Superior temporal gyrus (tissue), 1 donor: Measurements from ENCODE around the gene ZNF611.
"Not testable (repeated sequence)": the region's sequence is repeated elsewhere in the genome, so short reads cannot be mapped to it uniquely, and the experiment has no call there.

ENCODE experiments used
- DNase-seq: peaks from one replicate; pipeline ENCODE4 v3.0.0-alpha.2; 2016; ENCODE audit errors: extremely low spot score

Gene ZNF611

DNA sequence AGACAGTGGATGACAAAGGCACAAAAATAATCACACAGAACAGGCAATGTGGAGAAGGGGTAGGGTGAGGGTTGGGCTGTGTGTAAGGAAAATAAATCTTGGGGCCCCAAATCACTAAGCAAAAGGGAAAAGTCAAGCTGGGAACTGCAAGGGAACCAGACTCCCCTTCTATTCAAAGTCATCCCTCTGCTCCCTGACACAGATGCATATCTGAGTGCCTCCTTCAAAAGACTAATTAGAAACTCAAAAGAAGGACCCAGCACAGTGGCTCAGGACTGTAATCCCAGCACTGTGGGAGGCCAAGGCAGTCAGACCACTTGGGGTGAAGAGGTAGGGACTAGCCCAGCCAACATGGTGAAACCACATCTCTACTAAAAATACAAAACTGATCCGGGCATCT, 18.3 kb downstream of the ZNF611 start:
- DNase-seq: no peak

DNA sequence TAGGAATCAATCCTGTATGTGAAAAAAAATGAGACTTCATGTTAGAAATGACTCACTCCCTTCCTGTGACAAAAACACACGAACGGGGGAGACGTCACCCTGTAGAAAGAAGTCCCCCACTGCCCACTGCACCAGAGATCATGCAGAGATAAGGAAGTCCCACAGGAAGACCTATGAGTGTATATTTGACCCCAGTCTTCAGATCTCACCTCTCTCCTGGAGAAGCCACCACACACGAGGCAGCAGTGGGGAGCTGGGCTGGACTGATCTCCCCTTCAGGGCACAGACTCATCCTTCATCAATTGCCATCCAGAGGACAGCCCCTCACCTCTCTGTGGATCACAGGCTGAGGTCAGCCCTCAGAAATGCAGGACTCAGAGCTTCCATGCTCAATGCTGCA, 18.9 kb downstream of the ZNF611 start:
- not testable (repeated sequence) for DNase-seq

DNA sequence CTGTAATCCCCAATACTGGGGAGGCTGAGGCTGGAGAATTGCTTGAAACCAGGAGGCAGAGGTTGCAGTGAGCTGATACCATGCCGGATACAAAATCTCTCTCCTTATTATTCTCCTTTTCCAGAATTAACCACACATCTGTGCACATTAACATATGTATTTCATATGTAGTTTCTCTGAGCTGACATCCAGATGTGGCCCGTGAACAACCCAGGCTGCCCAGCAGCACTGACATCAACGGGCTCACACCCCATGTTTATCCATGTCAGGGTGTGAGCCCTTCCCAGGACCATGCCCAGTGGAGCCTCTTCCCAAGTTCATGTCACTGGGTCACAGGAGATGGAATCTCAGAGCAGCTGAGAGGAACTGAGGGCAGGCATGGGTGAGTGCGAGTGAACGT, 19.5 kb downstream of the ZNF611 start:
- DNase-seq: not testable (repeated sequence)

DNA sequence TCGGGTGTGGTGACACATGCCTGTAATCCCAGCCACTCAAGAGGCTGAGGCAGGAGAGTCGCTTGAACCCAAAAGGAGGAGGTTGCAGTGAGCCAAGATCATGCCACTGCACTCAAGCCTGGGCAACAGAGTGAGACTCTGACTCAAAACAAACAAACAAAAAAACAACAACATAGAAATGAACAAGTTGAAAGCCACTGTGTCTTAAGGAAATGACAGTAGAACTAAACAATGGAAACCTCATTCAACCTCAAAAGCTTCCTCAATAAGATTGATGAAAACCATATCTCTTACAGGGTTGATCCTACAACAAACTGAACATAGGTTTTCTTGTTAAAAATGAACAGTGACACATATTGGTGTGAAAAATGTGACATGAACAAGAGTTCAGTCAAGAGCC, 21.8 kb downstream of the ZNF611 start:
- not testable (repeated sequence) for DNase-seq

DNA sequence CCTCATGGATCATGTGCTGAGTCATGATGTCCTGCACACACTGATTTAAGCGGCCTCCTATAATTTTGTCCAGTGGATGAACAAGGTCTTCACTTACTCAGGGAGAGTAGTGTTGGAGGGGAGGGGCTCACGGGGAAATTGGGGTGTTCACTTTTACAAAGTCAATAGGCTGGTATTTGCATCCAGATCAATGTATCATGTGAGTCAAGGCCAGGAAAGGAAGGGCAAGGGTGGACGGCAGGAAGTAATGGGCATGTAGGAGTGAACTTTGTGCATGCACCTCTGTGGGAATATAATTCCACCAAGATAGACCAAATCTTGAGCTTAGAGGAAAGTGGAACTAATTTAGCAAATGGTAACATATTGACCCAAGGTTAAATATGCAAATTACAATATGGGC, 23.2 kb downstream of the ZNF611 start:
- DNase-seq: not testable (repeated sequence)

DNA sequence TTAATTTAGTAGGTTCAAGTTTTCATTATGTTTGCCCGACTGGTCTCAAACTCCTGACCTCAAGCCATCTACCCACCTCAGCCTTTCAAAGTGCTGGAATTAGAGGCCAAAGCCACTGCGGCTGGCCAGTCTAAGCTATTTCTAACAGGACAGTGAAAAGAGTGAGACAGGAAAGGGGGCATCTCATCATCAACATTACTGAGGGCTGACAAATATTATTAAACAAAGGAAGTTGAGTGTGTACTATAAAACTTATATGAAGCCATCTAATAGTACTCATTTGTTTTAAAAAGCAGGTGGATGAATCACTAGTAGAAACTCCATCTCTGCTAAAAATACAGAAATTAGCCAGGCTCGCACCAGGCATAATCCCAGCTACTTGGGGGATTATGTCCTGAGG, 24.3 kb downstream of the ZNF611 start:
- DNase-seq: no peak

DNA sequence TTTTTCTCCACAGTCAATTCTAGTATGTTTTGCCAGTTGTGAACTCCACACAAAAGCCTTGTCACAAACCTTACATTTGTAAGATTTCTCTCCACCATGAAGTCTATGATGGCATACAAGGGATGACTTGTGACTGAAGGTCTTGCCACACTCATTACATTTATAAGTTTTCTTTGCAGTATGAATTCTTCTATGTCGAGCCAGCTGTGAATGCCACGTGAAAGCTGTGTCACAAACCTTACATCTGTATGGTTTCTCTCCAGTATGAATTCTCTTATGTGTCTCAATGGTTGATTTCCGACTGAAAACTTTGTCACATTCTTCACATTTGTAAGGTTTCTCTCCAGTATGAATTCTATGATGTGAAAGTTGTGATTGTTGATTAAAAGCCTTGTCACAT, 29.2 kb downstream of the ZNF611 start:
- DNase-seq: not testable (repeated sequence)

DNA sequence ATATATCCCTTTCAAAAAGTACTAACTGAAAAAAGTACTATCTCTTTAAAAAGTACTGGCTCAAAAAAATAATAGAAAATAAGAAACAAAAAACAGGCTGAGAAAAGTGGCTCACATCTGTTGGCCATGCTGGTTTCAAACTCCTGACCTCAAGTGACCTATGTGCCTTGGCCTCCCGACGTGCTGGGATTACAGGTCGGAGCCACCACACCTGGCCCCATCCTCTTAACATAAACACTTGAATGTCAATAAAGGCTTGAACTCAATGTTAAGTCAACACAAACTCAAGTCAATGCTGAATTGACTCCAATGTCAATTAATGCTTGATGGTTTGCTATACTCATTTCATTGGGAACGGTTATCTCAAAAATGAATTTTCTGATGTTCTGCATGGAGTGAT, 30.9 kb downstream of the ZNF611 start:
- DNase-seq: no peak

DNA sequence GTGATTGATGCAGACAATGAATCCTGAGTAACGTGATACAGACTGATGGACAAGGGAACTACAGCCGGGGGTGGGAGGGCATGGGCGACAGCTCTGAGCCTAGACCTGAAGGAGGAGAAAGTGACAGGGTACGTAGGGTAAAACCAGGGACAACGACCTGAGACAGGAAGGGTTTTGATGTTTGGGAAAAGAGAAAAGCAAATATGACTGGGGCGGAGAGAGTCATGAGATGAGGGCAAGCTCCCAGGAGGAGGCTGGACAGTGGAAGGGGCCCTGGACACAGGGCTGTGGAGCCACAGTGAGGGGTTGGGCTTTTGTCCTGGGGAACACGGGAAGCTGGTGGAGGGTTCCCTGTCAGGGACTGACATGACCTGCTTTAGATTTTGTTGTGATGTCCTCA, 34.2 kb downstream of the ZNF611 start:
- DNase-seq: no peak

DNA sequence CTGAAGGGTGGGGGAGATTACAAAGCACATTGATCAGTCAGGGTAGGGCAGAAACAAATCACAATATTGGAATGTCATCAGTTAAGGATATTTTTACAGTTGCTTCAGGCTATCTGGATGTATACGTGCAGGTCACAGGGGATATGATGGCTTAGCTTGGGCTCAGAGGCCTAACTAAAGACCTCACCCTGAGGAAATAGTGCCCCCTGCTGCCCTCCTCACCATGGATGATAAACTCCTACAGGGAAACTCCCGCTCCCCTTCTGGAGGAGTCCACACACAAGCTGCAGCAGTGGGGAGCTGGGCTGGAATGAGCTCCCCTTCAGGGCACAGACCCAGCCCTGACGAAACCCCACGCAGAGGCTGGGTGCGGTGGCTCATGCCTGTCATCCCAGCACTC, 35.3 kb downstream of the ZNF611 start:
- DNase-seq: not testable (repeated sequence)

DNA sequence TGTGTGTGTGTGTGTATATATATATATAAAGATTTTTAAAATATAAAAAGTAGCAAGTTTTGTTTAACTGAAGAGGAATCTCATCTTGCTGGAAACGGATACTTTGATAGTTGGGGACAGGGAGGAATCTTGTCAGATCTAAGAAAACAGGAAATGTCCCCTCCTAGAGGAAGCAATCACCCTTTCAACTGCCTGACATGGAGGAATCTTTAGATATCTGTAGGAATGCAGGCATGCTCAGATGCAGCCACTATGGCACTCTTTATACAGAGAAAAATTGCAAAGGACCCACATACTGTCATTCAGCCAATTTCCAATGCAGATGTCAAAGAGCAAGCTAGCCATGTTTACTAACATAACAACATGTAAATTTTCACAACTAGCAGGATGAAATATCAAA, 38.8 kb downstream of the ZNF611 start:
- no peak for DNase-seq

DNA sequence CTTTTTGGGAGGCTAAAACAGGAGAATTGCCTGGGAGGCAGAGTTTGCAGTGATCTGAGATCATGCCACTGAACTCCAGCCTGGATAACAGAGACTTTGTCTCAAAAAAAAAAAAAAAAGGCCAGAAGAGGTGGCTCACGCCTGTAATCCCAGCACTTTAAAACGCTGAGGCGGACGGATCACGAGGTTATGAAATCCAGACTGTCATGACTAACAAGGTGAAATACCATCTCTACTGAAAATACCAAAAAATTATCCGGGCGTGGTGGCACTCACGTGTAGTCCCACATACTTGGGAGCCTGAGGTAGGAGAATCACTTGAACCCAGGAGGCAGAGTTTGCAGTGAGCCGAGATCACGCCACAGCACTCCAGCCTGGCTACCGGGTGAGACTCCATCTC, 39.9 kb downstream of the ZNF611 start:
- no peak for DNase-seq

DNA sequence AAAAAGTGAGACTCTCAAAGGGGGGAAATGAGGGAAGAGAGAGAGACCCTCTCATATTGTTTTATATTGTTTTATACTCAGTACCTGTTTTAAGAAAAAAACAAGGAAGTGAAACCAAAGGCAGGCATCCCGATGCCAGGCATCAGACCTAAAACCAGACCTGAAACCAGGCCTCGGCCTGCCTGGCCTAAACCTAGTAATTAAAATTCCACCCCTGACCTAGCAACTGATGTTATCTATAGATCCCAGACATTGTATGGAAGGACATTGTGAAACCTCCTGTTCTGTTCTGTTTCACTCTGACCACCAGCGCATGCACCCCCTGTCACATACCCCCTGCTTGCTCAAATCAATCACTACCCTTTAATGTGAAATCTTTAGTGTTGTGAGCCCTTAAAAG, 40.6 kb downstream of the ZNF611 start:
- not testable (repeated sequence) for DNase-seq

DNA sequence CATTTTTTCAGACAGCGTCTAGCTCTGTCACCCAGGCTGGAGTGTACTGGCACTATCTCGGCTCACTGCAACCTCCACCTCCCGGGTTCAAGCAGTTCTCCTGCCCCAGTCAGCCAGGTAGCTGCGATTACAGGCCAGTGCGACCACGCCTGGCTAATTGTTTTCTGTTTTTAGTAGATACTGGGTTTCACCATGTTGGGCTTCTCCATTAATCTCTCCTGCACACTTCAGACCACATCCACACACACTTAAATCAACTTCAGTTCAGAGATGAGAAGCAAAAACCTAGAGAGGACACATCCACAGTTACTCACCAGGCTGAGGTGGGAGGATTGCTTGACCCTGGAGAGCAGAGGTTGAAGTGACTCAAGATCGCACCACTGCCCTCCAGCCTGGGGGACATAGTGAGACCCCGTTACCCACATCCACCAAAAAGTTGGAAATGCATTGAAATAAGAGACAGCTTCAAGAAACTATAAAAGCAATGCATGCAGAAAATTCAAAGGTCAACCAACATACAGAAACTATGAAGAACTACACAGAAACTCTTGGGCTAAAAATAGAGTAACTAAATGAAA, 42.3 kb downstream of the ZNF611 start:
- no peak for DNase-seq

DNA sequence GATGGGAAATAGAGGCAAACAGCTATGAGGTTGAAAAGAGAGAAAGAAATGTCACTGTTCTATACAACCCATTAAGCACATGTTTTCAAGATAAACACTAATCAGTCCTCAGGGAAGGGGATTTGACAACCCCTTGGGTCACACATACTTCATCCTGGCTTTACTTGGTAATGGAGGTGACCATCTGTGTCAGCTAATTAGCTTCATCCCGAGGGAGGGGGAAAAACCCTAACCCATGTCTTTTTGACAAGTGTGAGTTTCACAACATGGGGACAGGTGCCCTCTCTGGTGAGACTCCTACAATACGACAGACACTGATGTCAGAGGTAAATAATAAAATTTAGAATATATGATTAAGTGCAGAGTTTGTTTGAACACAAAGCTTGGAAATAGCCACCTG, 43.1 kb downstream of the ZNF611 start:
- no peak for DNase-seq

DNA sequence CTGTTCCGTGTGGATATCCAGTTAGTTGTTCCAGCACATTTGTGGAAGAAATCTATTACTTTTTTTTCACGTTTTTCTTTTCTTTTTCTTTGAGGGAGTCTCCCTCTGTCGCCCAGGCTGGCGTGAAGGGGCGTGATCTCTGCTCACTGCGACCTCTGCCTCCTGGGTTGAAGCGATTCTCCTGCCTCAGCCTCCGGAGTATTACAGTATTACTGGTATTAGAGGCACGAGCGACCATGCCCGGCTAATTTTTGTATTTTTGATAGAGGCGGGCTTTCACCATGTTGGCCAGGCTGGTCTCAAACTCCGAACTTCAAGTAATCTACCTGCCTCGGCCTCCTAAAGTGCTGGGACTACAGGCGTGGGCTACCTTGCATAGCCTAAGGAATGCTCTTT, 43.6 kb downstream of the ZNF611 start:
- DNase-seq: peak; percentile 8

DNA sequence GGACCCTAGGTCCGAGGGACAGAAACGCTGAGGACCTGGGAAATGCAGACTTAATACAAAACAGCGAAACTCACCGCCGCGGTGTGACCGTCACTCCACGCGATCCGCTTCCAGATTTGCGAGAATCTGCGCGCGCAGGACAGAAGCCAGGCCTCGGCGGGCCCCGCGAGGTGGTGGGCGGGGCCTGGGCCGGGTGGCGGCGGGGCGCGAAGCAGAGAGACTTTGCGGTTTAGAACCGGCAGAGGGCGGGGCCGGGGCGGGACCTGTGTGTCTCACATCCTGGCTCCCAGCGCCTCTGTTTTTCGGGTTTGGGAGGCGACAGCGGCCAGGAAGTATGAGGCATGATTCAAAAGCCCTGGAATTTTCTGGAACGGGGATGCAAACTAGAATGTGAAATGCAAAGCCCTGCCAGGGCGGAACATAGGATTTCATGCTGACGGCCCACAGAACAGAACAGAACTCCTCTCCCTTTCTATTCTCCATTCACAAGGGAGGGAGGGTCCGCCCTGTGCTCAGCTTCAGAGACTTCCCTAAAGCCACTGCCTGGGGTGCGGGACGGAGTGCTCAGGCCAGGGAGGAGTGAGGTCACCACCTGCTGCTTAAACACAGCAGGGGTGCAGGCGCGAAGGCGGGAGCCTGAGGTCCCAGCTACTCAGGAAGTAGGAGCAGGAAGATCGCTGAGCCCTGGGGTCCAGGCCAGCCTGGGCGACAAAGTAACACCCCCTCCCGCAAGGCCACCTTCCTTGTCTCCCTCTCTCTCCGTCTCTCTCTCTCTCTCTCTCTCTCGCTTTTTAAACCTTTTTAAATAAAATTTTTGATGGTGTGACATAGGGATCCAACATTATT, 44.3 kb downstream of the ZNF611 start:
- DNase-seq: peak; percentile 81

DNA sequence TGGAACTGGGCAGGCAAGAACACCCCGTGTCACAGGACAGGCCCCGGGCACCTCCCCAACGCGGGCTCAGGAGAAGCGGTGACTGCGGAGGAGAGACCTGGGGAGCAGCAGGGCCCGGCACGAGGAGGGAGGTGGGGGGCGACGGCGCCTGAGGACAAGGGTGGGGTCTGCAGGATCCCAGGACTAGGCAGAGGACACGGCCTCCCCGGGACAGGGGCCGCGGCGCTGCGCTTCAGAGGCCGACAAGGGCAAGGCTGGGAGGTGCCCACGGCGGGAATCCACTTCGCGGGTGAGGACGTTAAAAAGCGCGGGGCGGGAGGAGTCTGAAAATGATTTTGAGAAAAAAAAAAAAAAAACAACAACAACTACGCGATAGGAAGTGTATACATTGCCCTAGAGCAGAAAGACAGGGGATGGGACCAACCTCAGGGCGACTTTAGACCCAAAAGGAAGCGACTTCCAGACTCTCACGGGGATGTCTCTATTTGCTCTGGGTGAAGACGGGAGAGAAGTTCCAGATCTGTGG, 44.9 kb downstream of the ZNF611 start:
- no peak for DNase-seq

DNA sequence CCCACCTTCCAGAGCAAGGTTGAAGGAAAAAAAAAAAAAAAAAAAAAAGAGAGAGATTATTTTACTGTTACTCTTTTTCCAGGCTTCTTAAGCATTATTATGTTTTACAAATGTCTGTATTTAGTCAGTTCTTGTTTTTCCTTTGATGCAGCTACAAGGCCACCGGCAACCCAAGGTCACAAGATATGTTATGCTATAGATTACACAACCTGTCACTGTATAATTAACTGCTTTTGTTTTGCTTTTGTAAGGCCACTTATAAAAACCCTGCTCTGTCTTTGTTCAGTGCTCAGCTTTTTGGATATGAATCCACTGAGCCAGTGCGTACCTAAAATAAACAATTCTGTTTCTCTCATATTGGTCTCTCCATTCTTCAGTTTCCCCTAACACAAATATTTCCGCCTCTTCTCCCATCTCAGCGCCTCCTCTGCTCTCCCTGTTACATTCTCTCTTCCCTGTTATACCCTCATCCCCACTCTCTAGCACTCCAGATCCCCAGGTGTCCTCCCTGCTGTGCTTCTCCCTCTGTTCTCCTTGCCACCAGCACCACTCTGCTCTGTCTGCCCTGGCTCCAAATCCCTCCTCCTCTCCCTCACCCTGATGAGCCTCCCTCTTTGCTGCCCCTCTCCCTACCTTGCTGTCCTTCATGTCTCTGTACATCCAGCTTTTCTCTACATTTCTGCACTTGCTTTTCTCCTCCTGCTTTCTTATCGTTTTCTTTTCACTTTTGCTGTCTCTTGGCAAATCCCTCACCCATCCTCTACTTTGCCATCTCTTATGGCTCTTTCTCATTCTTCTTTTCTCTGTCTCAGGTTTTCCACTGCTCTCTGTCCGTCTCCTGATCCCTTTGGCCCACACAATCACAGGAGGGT, 45.7 kb downstream of the ZNF611 start:
- DNase-seq: peak; percentile 26

DNA sequence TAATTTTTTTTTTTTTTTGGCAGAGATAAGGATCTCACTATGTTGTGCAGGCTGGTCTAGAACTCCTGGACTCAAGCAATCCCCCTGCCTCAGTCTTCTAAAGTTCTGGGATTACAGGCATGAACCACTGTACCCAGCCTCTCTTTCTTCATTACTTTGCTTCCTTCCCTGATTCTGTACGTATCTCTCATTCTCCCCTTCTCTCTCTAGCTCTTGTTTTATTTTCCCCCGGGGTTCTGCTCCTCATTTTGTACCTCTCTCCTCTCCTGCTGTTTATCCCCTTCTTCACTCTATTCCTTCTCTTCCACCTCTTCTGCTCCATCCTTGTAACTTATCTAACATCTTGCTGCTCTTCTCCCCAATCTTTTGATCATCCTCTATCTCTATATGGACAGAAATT, 46.5 kb downstream of the ZNF611 start:
- no peak for DNase-seq

DNA sequence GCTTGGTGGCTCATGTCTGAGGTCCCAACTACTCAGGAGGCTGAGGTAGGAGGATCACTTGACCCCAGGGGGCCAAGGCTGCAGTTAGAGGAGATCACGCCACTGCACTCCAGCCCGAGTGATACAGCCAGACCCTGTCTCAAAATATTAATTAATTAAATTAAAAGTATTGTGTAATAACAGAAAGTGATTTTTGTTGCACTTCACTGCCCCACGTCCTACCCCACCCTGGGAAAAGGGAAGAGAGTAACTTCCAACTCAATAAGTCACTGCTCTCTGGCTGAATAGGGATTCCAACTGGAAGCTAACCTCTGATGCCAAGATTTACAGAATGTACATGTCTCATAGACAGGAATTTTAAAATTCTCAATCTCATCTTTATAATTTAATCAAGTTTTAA, 47.2 kb downstream of the ZNF611 start:
- DNase-seq: no peak

DNA sequence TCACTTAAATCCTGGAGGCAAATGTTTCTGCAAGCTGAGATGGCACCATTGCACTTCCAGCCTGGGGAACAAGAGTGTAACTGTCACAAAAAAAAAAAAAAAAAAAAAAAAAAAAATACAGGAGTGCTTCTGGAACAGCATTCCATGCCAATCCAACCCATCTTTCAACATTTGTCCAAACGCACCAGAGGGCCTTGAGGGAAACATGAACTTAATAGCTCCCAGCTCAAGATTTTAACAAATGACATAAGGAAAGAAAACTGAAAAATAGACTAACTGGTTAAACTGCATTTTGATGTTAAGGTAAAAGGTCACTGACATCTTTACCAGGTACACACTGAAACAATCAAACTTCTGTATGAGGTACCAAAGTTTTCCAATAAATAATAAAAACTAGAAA, 49.0 kb downstream of the ZNF611 start:
- no peak for DNase-seq
